Activated CD4-positive, alpha-beta T cell treated with anti-CD3 and anti-CD28 coated beads, Interleukin-2, amount 10 ng/mL, durations not matched to agents 7 days and 5 days (primary cell): ENCODE data around the gene JMJD7. TPM values are rescaled to one million over a fixed set of nuclear protein-coding genes. Genes with fewer than 3 reads are reported as not detected.

ENCODE experiments used
- CTCF ChIA-PET: fragments of 350-600 bp; sonication (Branson Sonifier 250); formaldehyde crosslinking; loops from one replicate; lab custom pipeline; 2021; ENCODE audit warnings: antibody characterized with exemption; lab: Charles Lee
- POLR2A ChIA-PET: fragments of 350-600 bp; sonication (Branson Sonifier 250); formaldehyde crosslinking; loops from one replicate; lab custom pipeline; 2021; ENCODE audit warnings: antibody characterized with exemption; lab: Charles Lee
- DNase-seq: peaks from one replicate; pipeline ENCODE4 v3.0.0-alpha.2; 2020
- H3K27ac Mint-ChIP-seq: one replicate; pipeline ENCODE4 v1.8.0; 2021; ENCODE audit warnings: mild to moderate bottlenecking, moderate library complexity, mixed read lengths
- H3K27me3 Mint-ChIP-seq: one replicate; pipeline ENCODE4 v1.8.0; 2021; ENCODE audit warnings: mixed read lengths
- H3K36me3 Mint-ChIP-seq: one replicate; pipeline ENCODE4 v1.8.0; 2021; ENCODE audit warnings: low read depth, mixed read lengths
- H3K4me1 Mint-ChIP-seq: one replicate; pipeline ENCODE4 v1.8.0; 2021; ENCODE audit warnings: mixed read lengths
- H3K4me3 Mint-ChIP-seq: one replicate; pipeline ENCODE4 v1.8.0; 2021; ENCODE audit warnings: mild to moderate bottlenecking, moderate library complexity, mixed read lengths
- H3K9me3 Mint-ChIP-seq: one replicate; pipeline ENCODE4 v1.8.0; 2021; ENCODE audit warnings: mixed read lengths
- total RNA-seq, 2 experiments: library from RNA; stranded (reverse); gene quantifications; one replicate each; pipeline ENCODE4 v1.2.3, GENCODE V29; 2021

The JMJD7 gene
- total RNA-seq: 10 to 100 TPM; 23.9 to 28.4 TPM

DNA sequence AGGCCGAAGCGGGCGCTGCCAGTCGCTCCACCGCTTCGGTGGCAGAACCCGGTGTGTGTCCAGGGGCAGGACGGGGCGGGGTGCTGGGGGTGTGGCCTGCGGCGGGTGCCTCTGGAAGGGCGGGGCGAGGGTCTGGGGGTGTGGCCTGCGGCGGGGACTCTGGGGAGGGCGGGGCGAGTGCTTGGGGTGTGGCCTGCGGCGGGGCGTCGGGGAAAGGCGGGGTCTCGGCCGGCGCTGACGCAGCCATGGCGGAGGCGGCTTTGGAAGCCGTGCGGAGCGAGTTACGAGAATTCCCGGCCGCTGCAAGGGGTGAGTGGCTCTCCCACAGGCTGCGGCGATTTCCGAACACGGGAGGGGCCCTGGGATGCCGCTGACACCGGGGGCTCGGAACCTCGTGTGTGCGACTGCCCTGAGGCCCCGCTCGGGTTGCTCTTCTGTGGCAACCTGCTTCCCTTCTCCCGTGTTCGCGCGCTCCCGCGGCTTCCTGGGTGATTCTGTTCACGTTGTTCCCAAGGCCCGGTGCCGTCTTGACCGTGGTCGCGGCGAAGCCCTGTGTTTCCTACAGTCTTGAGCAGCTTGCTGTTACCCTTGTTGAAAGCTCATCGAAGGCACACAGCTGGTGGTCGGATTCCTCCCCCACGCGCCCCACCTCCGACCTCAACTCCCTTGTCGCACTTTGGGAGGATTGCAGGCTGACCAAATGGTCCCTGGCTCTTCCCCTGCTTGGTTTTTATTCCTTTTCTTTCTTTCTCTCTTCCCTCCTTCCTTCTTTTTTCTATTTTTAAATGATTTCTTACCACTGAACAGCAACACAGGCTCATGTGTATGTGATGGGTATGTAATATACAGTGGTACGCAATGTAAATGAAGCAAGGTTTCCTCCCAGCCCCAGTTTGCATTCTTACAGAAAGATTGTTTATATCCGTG lies at the start of gene JMJD7:
JMJD7 (plus strand) TSS at position 213 of the 927 bp plus-strand sequence; CDS start at position 246, 33 bp downstream.
- CTCF ChIA-PET: interaction anchor here (0.6 to 2.9 kb wide), 2 partner anchors 47 to 54 kb away, joined by 6 to 8 read pairs; partner anchors contain the start of gene MAPKBP1
- peaks cover 48% of the 10 kb centered on the region for H3K4me1 Mint-ChIP-seq
- POLR2A ChIA-PET: interaction anchor here (0.6 kb wide), 1 partner anchor 1756 kb away, joined by 4 read pairs; no protein-coding TSS in a partner anchor
- DNase-seq: peak; percentile 95
- H3K36me3 Mint-ChIP-seq: peaks cover 23% of the 10 kb centered on the region
- H3K27ac Mint-ChIP-seq: peak within 1 kb of the TSS; percentile 79
- H3K4me3 Mint-ChIP-seq: peak within 1 kb of the TSS; percentile 84
- no peaks in the 10 kb centered on the region for H3K27me3 Mint-ChIP-seq
- no peaks in the 10 kb centered on the region for H3K9me3 Mint-ChIP-seq

DNA sequence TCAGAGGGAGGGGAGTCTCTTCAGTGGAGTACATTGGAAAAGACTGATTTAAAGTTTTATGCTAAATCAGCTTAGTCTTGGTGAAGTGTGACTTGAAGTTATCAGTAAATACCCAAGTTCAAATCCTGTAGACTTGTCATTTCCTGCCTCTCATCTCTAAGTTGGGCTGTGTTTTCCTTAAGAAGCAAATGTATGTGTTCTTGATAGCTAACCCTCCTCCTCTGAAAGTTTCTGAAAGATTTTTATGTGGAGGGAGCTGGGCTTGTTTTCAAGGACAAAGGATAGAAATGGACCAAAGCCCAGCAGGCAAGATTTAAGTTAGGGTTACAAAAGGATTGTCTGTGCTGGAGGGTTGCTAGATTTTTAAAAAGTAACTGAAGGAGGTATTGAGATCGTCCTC lies 49.4 kb upstream of the JMJD7 start:
- no peak for DNase-seq
- ChIA-PET POLR2A (no interaction called here), CTCF (interaction anchor here (0.9 to 10.9 kb wide), 3 partner anchors 28 to 175 kb away, joined by 4 to 166 read pairs (median 4); no protein-coding TSS in a partner anchor)
- H3K36me3 Mint-ChIP-seq: peaks cover 23% of the 10 kb centered on the region
- H3K9me3 Mint-ChIP-seq: no peaks in the 10 kb centered on the region
- H3K27ac Mint-ChIP-seq: peak overlapping the region; percentile 10
- no peaks in the 10 kb centered on the region for H3K27me3 Mint-ChIP-seq
- H3K4me3 Mint-ChIP-seq: no peak overlapping the region
- H3K4me1 Mint-ChIP-seq: peaks cover 80% of the 10 kb centered on the region

DNA sequence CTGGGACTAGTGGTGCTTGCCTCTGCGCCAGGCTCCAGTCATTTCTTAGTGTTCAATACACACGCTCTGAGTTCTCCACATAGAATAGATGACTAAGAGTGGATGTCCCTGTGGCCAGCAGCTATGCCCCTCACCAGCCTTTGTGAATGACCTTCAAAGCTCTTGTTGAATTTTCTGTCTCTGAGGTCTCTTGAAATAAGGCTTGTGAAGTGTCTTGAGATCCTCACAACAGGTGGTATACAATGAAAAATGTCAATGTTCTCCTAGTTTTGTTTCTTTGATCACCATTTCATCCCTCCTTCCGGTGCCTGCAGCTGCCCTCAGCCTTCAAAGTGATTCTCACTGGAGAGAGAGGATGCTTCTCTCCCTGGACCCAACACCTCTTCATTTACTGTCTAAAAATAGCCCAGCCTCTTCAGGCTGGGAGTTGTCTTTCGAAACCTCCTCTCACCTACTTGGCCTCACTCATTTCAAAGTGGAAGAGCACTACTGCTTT lies 48.2 kb upstream of the JMJD7 start:
- Mint-ChIP-seq H3K36me3 (peaks cover 23% of the 10 kb centered on the region), H3K27ac (peak overlapping the region; percentile 48), H3K27me3 (no peaks in the 10 kb centered on the region), H3K9me3 (no peaks in the 10 kb centered on the region), H3K4me1 (peaks cover 74% of the 10 kb centered on the region), H3K4me3 (no peak overlapping the region)
- ChIA-PET CTCF (interaction anchor here (1.6 to 10.9 kb wide), 2 partner anchors 27 to 176 kb away, joined by 4 to 166 read pairs; no protein-coding TSS in a partner anchor), POLR2A (no interaction called here)
- DNase-seq: no peak

DNA sequence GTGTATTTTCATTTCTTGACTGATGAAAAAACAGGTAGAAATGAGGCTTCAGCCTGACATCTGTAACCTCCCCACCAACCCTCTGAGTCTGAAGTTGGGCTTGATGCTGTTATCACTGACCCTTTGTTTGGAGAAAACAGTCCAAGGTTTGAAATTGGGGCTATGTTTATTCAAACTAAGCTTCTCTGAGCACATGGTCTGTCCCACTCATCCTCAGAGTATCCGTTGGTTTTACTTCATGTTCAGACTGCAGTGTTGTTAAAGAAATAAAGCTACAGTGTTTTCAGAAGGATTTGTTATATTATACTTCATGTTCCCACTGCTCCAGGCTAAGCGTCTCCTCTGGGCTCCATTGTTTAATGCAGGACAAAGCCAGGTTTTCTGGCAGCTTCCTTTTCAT lies 47.6 kb upstream of the JMJD7 start:
- POLR2A ChIA-PET: interaction anchor here (0.6 kb wide), 1 partner anchor 1629 kb away, joined by 3 read pairs; no protein-coding TSS in a partner anchor
- DNase-seq: no peak
- no peak overlapping the region for H3K27ac Mint-ChIP-seq
- peaks cover 69% of the 10 kb centered on the region for H3K4me1 Mint-ChIP-seq
- no peak overlapping the region for H3K4me3 Mint-ChIP-seq
- H3K36me3 Mint-ChIP-seq: peaks cover 23% of the 10 kb centered on the region
- H3K27me3 Mint-ChIP-seq: no peaks in the 10 kb centered on the region
- H3K9me3 Mint-ChIP-seq: no peaks in the 10 kb centered on the region
- CTCF ChIA-PET: interaction anchor here (0.7 to 10.9 kb wide), 4 partner anchors 12 to 192 kb away, joined by 3 to 166 read pairs (median 4); partner anchors contain the start of gene EHD4

DNA sequence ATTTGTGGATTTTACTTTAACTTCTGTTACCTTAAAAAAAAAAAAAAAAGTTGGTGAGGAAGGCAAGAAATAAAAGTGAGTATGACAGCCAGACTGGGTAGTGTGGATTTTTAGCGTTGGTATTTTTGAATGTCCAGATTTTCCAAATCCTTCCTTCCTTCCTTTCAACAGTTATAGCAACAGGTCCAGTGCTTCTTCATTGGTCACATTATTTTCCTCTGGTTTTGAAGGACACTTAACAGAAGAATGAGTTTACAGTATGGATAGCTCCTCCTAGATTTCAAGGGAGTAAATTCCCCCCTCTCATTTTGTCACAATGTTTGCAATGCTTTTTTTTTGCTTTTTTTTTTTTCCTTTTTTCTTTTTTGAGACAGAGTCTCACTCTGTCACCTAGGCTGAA lies 47.2 kb upstream of the JMJD7 start:
- ChIA-PET POLR2A (interaction anchor here (0.6 kb wide), 1 partner anchor 1630 kb away, joined by 3 read pairs; no protein-coding TSS in a partner anchor), CTCF (interaction anchor here (0.6 to 10.9 kb wide), 6 partner anchors 9 to 192 kb away, joined by 3 to 166 read pairs (median 5); partner anchors contain the start of genes EHD4 and JMJD7)
- no peaks in the 10 kb centered on the region for H3K9me3 Mint-ChIP-seq
- no peaks in the 10 kb centered on the region for H3K27me3 Mint-ChIP-seq
- DNase-seq: no peak
- peaks cover 23% of the 10 kb centered on the region for H3K36me3 Mint-ChIP-seq
- H3K27ac Mint-ChIP-seq: no peak overlapping the region
- H3K4me3 Mint-ChIP-seq: no peak overlapping the region
- H3K4me1 Mint-ChIP-seq: peaks cover 64% of the 10 kb centered on the region

DNA sequence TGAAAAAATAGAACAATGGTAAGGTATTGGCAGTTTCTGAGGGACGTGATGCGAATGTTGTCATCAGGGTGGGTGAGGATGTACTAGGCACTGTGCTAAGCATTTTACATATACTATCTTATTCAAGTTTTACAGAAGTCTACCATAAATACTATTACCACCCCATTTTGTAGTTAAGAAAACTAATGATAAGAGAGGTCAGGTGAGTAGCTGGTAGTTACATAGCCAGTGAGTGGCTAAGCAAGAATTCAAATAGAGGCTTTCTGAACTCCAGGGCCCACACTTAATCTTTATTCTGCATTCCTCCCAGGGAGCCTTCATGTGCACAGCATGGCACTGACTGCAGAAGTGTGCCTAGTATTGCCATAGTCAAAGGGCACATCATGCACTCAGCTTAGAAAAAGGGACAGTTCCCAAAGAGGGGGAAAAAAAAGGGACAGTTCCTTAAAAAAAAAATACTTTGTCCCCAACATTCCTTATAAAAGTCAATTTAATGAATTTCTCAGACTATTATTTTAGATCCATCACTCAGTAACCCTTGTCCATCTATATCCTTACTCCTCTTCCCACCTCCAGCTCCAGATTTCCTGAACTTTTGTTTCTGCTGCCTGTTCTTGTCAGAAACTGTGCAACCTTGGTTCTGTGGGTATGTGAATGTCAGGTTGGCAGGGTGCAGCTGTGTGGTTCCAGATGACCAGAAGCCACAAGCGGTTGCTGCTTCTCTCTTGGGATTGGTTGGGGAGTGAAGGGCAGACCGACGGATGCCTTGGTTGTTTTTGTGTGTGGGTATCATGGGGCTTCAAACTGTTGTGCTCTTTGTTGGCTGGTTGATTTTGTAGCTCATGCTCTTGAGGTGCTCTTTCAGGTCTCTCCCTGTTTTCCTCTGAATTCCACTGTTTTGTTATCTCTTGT lies 45.3 kb upstream of the JMJD7 start:
- DNase-seq: no peak
- Mint-ChIP-seq H3K9me3 (no peaks in the 10 kb centered on the region), H3K36me3 (peaks cover 23% of the 10 kb centered on the region), H3K4me3 (no peak overlapping the region), H3K4me1 (peaks cover 47% of the 10 kb centered on the region), H3K27ac (no peak overlapping the region), H3K27me3 (no peaks in the 10 kb centered on the region)
- CTCF ChIA-PET: interaction anchor here (0.5 to 2.5 kb wide), 7 partner anchors 8 to 169 kb away, joined by 3 to 18 read pairs (median 4); partner anchors contain the start of gene MAPKBP1
- POLR2A ChIA-PET: no interaction called here

DNA sequence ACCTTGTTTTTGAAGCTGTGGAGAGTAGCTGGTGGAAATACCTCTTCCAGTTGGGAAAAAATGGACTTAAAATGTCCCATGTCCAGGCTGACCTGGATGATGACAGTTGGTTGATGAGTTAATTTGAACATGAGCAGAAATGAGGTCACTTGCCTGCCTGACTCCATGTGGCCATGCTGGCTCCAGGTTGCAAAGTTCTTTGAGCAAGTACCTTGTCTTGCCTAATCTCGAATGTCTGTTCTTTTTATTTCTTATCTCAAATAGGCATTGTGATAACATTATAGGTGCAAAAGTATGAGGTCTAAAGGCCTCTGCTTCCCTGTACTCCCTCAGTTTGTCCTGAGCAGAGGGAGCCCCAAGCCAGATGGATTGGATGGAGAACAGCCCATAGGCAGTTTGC lies 44.6 kb upstream of the JMJD7 start:
- Mint-ChIP-seq H3K4me3 (no peak overlapping the region), H3K4me1 (peaks cover 42% of the 10 kb centered on the region), H3K36me3 (peaks cover 23% of the 10 kb centered on the region), H3K9me3 (no peaks in the 10 kb centered on the region), H3K27me3 (no peaks in the 10 kb centered on the region), H3K27ac (no peak overlapping the region)
- no peak for DNase-seq
- POLR2A ChIA-PET: no interaction called here
- CTCF ChIA-PET: interaction anchor here (0.5 to 2.5 kb wide), 5 partner anchors 9 to 168 kb away, joined by 3 to 18 read pairs (median 4); partner anchors contain the start of gene MAPKBP1

DNA sequence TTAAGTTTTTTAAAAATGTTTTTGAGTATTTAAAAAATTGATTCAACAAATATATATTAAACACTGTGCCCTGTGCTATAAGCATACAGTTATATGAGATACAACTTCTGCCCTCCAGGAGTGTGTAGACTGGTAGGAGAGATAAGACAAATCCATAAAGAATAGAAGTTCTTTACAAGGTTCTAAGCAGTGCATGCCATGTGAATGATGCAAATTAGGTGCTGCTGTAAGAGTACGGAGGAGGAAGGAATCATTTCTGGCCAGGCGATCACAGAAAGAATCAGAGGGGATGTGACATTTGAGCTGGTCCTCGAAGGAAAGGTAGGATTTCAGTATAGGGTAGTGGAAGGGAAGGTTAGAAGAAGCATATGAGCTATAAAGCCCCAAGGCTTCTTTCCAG lies 39.6 kb upstream of the JMJD7 start:
- Mint-ChIP-seq H3K36me3 (no peaks in the 10 kb centered on the region), H3K4me1 (peaks cover 45% of the 10 kb centered on the region), H3K27ac (no peak overlapping the region), H3K27me3 (no peaks in the 10 kb centered on the region), H3K4me3 (no peak overlapping the region), H3K9me3 (no peaks in the 10 kb centered on the region)
- CTCF ChIA-PET: interaction anchor here (1.1 to 1.9 kb wide), 3 partner anchors 14 to 24 kb away, joined by 3 to 15 read pairs (median 3); partner anchors contain the start of gene MAPKBP1
- no peak for DNase-seq
- POLR2A ChIA-PET: interaction anchor here (0.7 kb wide), 1 partner anchor 9 kb away, joined by 3 read pairs; no protein-coding TSS in a partner anchor

DNA sequence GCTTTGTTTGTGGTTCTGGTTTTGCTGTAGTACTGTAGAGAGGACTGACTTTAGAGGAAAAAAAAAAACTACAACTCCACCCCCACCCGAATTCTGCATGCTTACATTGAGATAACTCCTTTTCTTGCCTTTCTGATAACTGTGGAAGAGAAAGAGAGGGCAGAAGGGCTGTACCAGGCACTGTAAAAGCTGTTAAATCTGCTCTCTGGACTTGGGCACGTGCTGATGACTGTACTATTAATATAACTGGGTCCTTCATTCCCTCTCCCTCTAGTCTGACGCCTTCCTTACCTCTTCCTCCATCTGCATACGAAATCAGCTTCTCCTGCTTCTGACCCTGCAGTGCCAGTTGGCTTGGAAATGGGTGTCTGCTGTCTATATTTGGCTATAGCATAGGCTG lies 38.7 kb upstream of the JMJD7 start:
- DNase-seq: no peak
- Mint-ChIP-seq H3K27ac (no peak overlapping the region), H3K36me3 (no peaks in the 10 kb centered on the region), H3K4me1 (peaks cover 46% of the 10 kb centered on the region), H3K9me3 (no peaks in the 10 kb centered on the region), H3K27me3 (no peaks in the 10 kb centered on the region), H3K4me3 (no peak overlapping the region)
- POLR2A ChIA-PET: no interaction called here
- CTCF ChIA-PET: interaction anchor here (0.6 to 1.9 kb wide), 5 partner anchors 15 to 193 kb away, joined by 3 to 15 read pairs (median 4); partner anchors contain the start of gene MAPKBP1

DNA sequence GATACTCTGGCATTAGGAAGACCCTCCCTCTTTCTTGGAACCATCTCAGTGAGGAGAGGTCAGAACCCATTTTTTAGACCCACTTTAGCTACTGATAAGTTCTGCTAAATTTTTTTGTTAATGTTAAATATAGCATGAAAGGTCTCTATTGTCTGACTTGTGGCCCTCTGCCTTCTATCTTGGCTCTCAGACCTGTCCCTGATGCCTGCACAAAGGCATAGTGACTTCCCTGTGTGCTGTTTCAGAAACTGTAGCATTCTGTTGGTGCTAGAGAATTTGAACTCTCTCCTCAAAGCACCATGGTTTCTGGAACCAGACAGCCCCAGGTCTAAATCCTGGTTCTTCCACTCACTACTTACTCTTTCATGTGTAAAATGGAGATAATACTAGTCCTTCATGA lies 38.2 kb upstream of the JMJD7 start:
- POLR2A ChIA-PET: no interaction called here
- no peak overlapping the region for H3K27ac Mint-ChIP-seq

DNA sequence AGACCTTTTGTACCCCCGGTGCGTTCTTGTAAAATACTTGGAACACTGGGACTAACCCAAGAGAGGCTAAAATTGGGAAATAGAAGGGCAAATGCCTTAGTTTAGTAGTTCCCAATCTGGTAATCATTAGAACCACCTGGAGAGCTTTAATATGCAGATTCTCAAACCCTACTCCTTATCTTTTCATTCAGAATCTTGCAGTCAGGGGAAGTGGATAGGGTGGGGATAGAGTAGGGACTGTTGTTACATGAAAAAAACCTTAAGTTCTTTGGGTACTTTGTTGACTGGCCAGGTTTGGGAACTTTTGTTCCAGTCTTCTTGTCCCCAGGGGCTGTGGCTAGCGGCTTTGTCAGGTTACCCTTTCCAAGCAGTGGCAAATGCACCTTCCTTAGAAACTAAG lies 37.7 kb upstream of the JMJD7 start:
- ChIA-PET POLR2A (interaction anchor here (0.7 kb wide), 1 partner anchor 13 kb away, joined by 3 read pairs; no protein-coding TSS in a partner anchor), CTCF (interaction anchor here (0.6 to 1.9 kb wide), 3 partner anchors 16 to 42 kb away, joined by 3 to 15 read pairs (median 3); partner anchors contain the start of gene MAPKBP1)
- no peak for DNase-seq
- no peaks in the 10 kb centered on the region for H3K9me3 Mint-ChIP-seq
- H3K27ac Mint-ChIP-seq: no peak overlapping the region
- H3K27me3 Mint-ChIP-seq: no peaks in the 10 kb centered on the region
- H3K36me3 Mint-ChIP-seq: no peaks in the 10 kb centered on the region
- no peak overlapping the region for H3K4me3 Mint-ChIP-seq
- H3K4me1 Mint-ChIP-seq: peaks cover 49% of the 10 kb centered on the region

More for the DNA sequence above, 38.2 kb upstream of the JMJD7 start:
- Mint-ChIP-seq H3K27me3 (no peaks in the 10 kb centered on the region), H3K36me3 (no peaks in the 10 kb centered on the region), H3K9me3 (no peaks in the 10 kb centered on the region), H3K4me1 (peaks cover 47% of the 10 kb centered on the region), H3K4me3 (no peak overlapping the region)
- CTCF ChIA-PET: interaction anchor here (0.6 to 1.9 kb wide), 6 partner anchors 15 to 149 kb away, joined by 3 to 15 read pairs (median 3); partner anchors contain the start of gene MAPKBP1
- DNase-seq: no peak
